UCSD-AML1 (cell line): ENCODE data around the gene AATK.

ENCODE experiments used
- DNase-seq: peaks from one replicate; lab custom pipeline; 2025; ENCODE audit not compliant: unreplicated experiment; lab: John Stamatoyannopoulos, UW

AATK gene

GRCh38 chr17:81144423-81144781, 21.6 kb downstream of the AATK start:
- no peak for DNase-seq

GRCh38 chr17:81143717-81144422, 22.2 kb downstream of the AATK start:
- DNase-seq, result no peak

- DNase-seq, result no peak
These were observed 22.9 kb downstream of the AATK start for GRCh38 chr17:81143200-81143527.

- DNase-seq, result peak; percentile 85
These were observed 23.5 kb downstream of the AATK start for GRCh38 chr17:81142301-81143199.

GRCh38 chr17:81140695-81141094, 25.3 kb downstream of the AATK start:
- no peak for DNase-seq

- DNase-seq, result no peak
These were observed 26.0 kb downstream of the AATK start for GRCh38 chr17:81140018-81140417.

- no peak for DNase-seq
These were observed 26.6 kb downstream of the AATK start for GRCh38 chr17:81139428-81139827.

GRCh38 chr17:81138500-81138899, 27.5 kb downstream of the AATK start:
- DNase-seq, result no peak

GRCh38 chr17:81138083-81138482, 27.9 kb downstream of the AATK start:
- no peak for DNase-seq

GRCh38 chr17:81137248-81137647, 28.8 kb downstream of the AATK start:
- no peak for DNase-seq

GRCh38 chr17:81136366-81136765, 29.7 kb downstream of the AATK start:
- no peak for DNase-seq

- DNase-seq, result no peak
These were observed 30.3 kb downstream of the AATK start for GRCh38 chr17:81135505-81136278.

GRCh38 chr17:81134064-81134781, 31.8 kb downstream of the AATK start:
- DNase-seq, result no peak

- no peak for DNase-seq
These were observed 33.0 kb downstream of the AATK start for GRCh38 chr17:81132770-81133723.

- DNase-seq, result no peak
These were observed 33.9 kb downstream of the AATK start for GRCh38 chr17:81132197-81132540.

GRCh38 chr17:81131486-81132196, 34.4 kb downstream of the AATK start:
- no peak for DNase-seq

GRCh38 chr17:81130385-81131361, 35.3 kb downstream of the AATK start:
- DNase-seq, result no peak

- no peak for DNase-seq
These were observed 36.2 kb downstream of the AATK start for GRCh38 chr17:81129711-81130367.
